Fibroblast of skin of abdomen (primary cell): Measurements from ENCODE around the gene ZNF221.

Experiments
- DNase-seq: peaks from one replicate; pipeline ENCODE4 v3.0.0-alpha.2; 2013

The ZNF221 gene

GRCh38 chr19:43957891-43958290, 6.9 kb downstream of the ZNF221 start:
- peak; percentile 77 for DNase-seq

GRCh38 chr19:43960411-43960810, 9.4 kb downstream of the ZNF221 start:
- DNase-seq = no peak

- DNase-seq = no peak
These were observed 15.2 kb downstream of the ZNF221 start for GRCh38 chr19:43966079-43966694.

- no peak for DNase-seq
These were observed 25.7 kb downstream of the ZNF221 start for GRCh38 chr19:43976732-43977131.

- no peak for DNase-seq
These were observed 32.5 kb downstream of the ZNF221 start for GRCh38 chr19:43983544-43983911.

GRCh38 chr19:43983912-43984686, 33.1 kb downstream of the ZNF221 start, which contains the start of gene ZNF155:
Gene ZNF155, plus strand, starts transcription at chr19:43984188. Its CDS starts 4,356 bp downstream, at chr19:43988544.
- DNase-seq = peak; percentile 98

- DNase-seq = no peak
These were observed 33.6 kb downstream of the ZNF221 start for GRCh38 chr19:43984687-43985000.

- DNase-seq = no peak
These were observed 46.7 kb downstream of the ZNF221 start for GRCh38 chr19:43997631-43998290.

- no peak for DNase-seq
These were observed 51.2 kb downstream of the ZNF221 start for GRCh38 chr19:44002212-44002565.

GRCh38 chr19:44002566-44003460, 51.8 kb downstream of the ZNF221 start, which contains the start of gene ZNF230:
Gene ZNF230, plus strand, starts transcription at chr19:44002957. Its CDS starts 4,122 bp downstream, at chr19:44007079.
- DNase-seq = peak; percentile 95

- no peak for DNase-seq
These were observed 52.5 kb downstream of the ZNF221 start for GRCh38 chr19:44003461-44004009.

- DNase-seq = no peak
These were observed 54.9 kb downstream of the ZNF221 start for GRCh38 chr19:44005973-44006372.

GRCh38 chr19:44007473-44007872, 56.4 kb downstream of the ZNF221 start:
- no peak for DNase-seq

GRCh38 chr19:44010468-44010867, 59.4 kb downstream of the ZNF221 start:
- DNase-seq = no peak
